ENCODE data around the gene PSD4. TPM values are rescaled to one million over a fixed set of nuclear protein-coding genes. Genes with fewer than 3 reads are reported as not detected.

PSD4 gene
- total and polyA plus RNA-seq, 2 of the 4 experiments (the other 2 are of a cell fraction): 0.36 to 0.70 TPM

DNA sequence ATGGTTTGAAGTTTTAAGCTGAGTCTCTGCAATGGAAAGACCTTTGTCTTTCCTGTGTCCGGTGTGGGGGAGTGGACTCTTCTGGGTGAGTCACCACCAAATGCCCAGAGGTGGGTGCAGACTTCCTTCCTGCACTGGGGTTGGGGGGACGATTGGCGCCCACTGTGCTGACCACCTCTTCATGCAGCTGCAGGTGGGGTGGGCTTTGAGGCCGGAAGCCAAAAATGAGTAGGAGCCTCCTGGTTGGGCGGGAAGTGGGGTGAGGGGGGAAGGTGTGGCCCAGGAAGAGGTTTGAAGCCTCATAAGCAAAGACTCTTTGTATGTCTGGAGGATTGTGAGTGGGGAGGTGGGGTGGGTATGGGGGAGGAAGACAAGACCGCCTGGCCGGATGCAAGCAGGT lies 77.3 kb downstream of the PSD4 start:
- CTCF ChIA-PET: no interaction called here
- no peak overlapping the region for H2AK9ac ChIP-seq (replicated peaks; ENCODE audit: low read depth, low read length, poor library complexity)
- WGBS, 2 experiments (ENCODE audit: extremely low coverage in 2 of 2, insufficient read length in 1 of 2): no CpG with 5 or more reads among the region's 7 CpGs

More for the DNA sequence above, 77.3 kb downstream of the PSD4 start:
- H3K9ac ChIP-seq (ENCODE audit: low read depth, low read length): no peak overlapping the region
- H3K4me3 ChIP-seq (ENCODE audit: insufficient read depth, low read depth, low read length): no peak overlapping the region
- H2BK15ac ChIP-seq (ENCODE audit: low read depth, low read length): no peak overlapping the region
- no peak overlapping the region for H2AK5ac ChIP-seq (ENCODE audit: low read depth, low read length)
- H3K18ac ChIP-seq (ENCODE audit: low read depth, low read length): no peak overlapping the region
- no peak overlapping the region for H2BK20ac ChIP-seq (ENCODE audit: low read depth, low read length)
- no peaks in the 10 kb centered on the region for H3K9me1 ChIP-seq (ENCODE audit: insufficient read depth, low read length)
- no TSS peak for BruUV-seq (replicated peaks)
- no peak overlapping the region for H3K56ac ChIP-seq (ENCODE audit: extremely low read depth, insufficient read depth, low read length)
- H3K4ac ChIP-seq (ENCODE audit: low read depth, low read length): no peak overlapping the region
- H4K5ac ChIP-seq (ENCODE audit: low read depth, low read length): no peak overlapping the region
- ATAC-seq (ENCODE audit: low read depth) (no peak), DNase-seq (no peak)
- no peak overlapping the region for H2BK5ac ChIP-seq (ENCODE audit: low read depth, low read length, poor library complexity, severe bottlenecking)
- intact Hi-C loops (cut with micrococcal nuclease): no loop called here
- no peak overlapping the region for H4K91ac ChIP-seq (ENCODE audit: insufficient read depth, low read depth, low read length)
- no peak overlapping the region for H4K8ac ChIP-seq (ENCODE audit: low read depth in 2 of 2, low read length in 2 of 2)
- H3K4me2 ChIP-seq (ENCODE audit: low read depth, low read length): no peak overlapping the region
- H4K20me1 ChIP-seq (ENCODE audit: insufficient read depth, low read length): no peaks in the 10 kb centered on the region
- H2AFZ ChIP-seq (replicated peaks; ENCODE audit: low read length, poor library complexity): no peak overlapping the region
- H3K23ac ChIP-seq (ENCODE audit: low read depth, low read length): no peak overlapping the region
- no peak overlapping the region for H3K14ac ChIP-seq (replicated peaks; ENCODE audit: low read depth, low read length)
- peaks cover 2% of the 10 kb centered on the region; the same call in 1 of the 2 replicates for H3K9me3 ChIP-seq (ENCODE audit: control insufficient read depth, insufficient read depth, low read length)
- no peaks in the 10 kb centered on the region for H3K4me1 ChIP-seq (ENCODE audit: control insufficient read depth, insufficient read depth, low read length)
- dilution Hi-C loops (cut with HindIII; ENCODE audit: low sequenced_read_pairs, unreplicated experiment): no loop called here
- TF ChIP-seq CEBPB (IDR thresholded peaks at IDR 0.05; ENCODE audit: low read depth, low read length) (no peak), RFX5 (IDR thresholded peaks at IDR 0.05; ENCODE audit: low read depth, low read length) (no peak), SMC3 (IDR thresholded peaks at IDR 0.05; ENCODE audit: low read depth, low read length) (no peak)
- H2BK120ac ChIP-seq (ENCODE audit: low read depth, low read length): no peak overlapping the region
- in situ Hi-C loops (cut with MboI; ENCODE audit: low sequenced_read_pairs): no loop called here
- POLR2A ChIA-PET (ENCODE audit: unreplicated experiment): no interaction called here
- H3K79me1 ChIP-seq (ENCODE audit: low read depth in 1 of 2, low read length in 2 of 2): no peaks in the 10 kb centered on the region
- no peaks in the 10 kb centered on the region for H3K36me3 ChIP-seq (ENCODE audit: control insufficient read depth, insufficient read depth, low read length)
- no peak overlapping the region for H3K27ac ChIP-seq (ENCODE audit: insufficient read depth, low read length)
- peaks cover 5% of the 10 kb centered on the region; the same call in 1 of the 2 replicates for H3K27me3 ChIP-seq (ENCODE audit: control insufficient read depth, insufficient read depth, low read length)
